SK-N-SH (cell line): ENCODE results near the gene KCNG1. TPM values are rescaled to one million over a fixed set of nuclear protein-coding genes. Genes with fewer than 3 reads are reported as not detected.

ENCODE experiments used
- CTCF ChIA-PET: fragments of 300-600, 350-600 bp; formaldehyde crosslinking; extraction: SDS; loops from one replicate; lab custom pipeline; 2021; lab: Yijun Ruan, JAX
- POLR2A ChIA-PET: fragments of 350-600 bp; sonication (Branson Sonifier 250); formaldehyde crosslinking; extraction: SDS; loops from one replicate; lab custom pipeline; 2020; ENCODE audit warnings: antibody characterized with exemption, inconsistent platforms; lab: Yijun Ruan, JAX
- DNase-seq: peaks from one replicate; pipeline ENCODE4 v3.0.0; 2012
- H2AFZ ChIP-seq: fragments of 200-600 bp; sonication (generic); 2 replicates; pipeline ENCODE4 v1.8.1; 2016; ENCODE audit warnings: antibody characterized with exemption, mild to moderate bottlenecking, low read depth
- H3F3A ChIP-seq: fragments of 200-600 bp; sonication (generic); replicated peaks from 2 replicates; pipeline ENCODE3; 2016; ENCODE audit warnings: antibody characterized with exemption, mild to moderate bottlenecking; ENCODE audit not compliant: insufficient read depth
- H3K27ac ChIP-seq, 2 experiments: fragments of 200-500 bp in 1 of 2; fragments of 200-600 bp in 1 of 2; sonication (Bioruptor generic) in 1 of 2; sonication (generic), shearing (Covaris generic) in 1 of 2; 2 replicates each; pipeline versions ENCODE4 v1.5.1 to v1.6.1; 2014 to 2016; ENCODE audit warnings: low read depth in 2 of 2, inconsistent platforms in 1 of 2, low read length in 1 of 2, mild to moderate bottlenecking in 1 of 2, mixed read lengths in 1 of 2
- H3K27me3 ChIP-seq: fragments of 200-600 bp; sonication (generic), shearing (Covaris generic); 2 replicates; pipeline ENCODE4 v1.6.1; 2016; ENCODE audit warnings: mixed run types; ENCODE audit not compliant: insufficient read depth
- H3K36me3 ChIP-seq, 2 experiments: fragments of 200-500 bp in 1 of 2; fragments of 200-600 bp in 1 of 2; sonication (Bioruptor generic) in 1 of 2; sonication (generic) in 1 of 2; replicated peaks in 1 of 2; 2 replicates each; pipeline versions ENCODE3 to v1.5.1; 2014 to 2016; ENCODE audit warnings: low read length in 1 of 2, mild to moderate bottlenecking in 1 of 2; ENCODE audit not compliant: insufficient read depth in 2 of 2, control insufficient read depth in 1 of 2
- H3K4me1 ChIP-seq, 2 experiments: fragments of 200-500 bp in 1 of 2; fragments of 200-600 bp in 1 of 2; sonication (Bioruptor generic) in 1 of 2; sonication (generic), shearing (Covaris generic) in 1 of 2; 2 replicates each; pipeline versions ENCODE4 v1.5.1 to v1.6.1; 2014 to 2016; ENCODE audit warnings: low read depth in 1 of 2, low read length in 1 of 2, mixed run types in 1 of 2; ENCODE audit not compliant: insufficient read depth in 2 of 2, control insufficient read depth in 1 of 2
- H3K4me2 ChIP-seq: fragments of 200-600 bp; sonication (generic), shearing (Covaris generic); 2 replicates; pipeline ENCODE4 v1.6.1; 2017; ENCODE audit warnings: mixed run types
- H3K4me3 ChIP-seq, 2 experiments: fragments of 200-500 bp in 1 of 2; fragments of 200-600 bp in 1 of 2; sonication (Bioruptor generic) in 1 of 2; sonication (generic), shearing (Covaris generic) in 1 of 2; 2 replicates each; pipeline versions ENCODE4 v1.5.1 to v1.8.1; 2014 to 2016; ENCODE audit warnings: low read depth in 2 of 2, inconsistent platforms in 1 of 2, low read length in 1 of 2, mild to moderate bottlenecking in 1 of 2, mixed read lengths in 1 of 2, moderate library complexity in 1 of 2
- H3K79me2 ChIP-seq: fragments of 200-600 bp; sonication (generic); 2 replicates; pipeline ENCODE4 v1.8.1; 2017; ENCODE audit warnings: mild to moderate bottlenecking; ENCODE audit not compliant: insufficient read depth
- H3K9ac ChIP-seq: fragments of 200-600 bp; sonication (generic); 2 replicates; pipeline ENCODE4 v1.6.1; 2017; ENCODE audit warnings: mixed run types
- H3K9me2 ChIP-seq: fragments of 200-600 bp; sonication (generic); 2 replicates; pipeline ENCODE4 v1.6.1; 2017; ENCODE audit warnings: mixed run types
- H3K9me3 ChIP-seq: fragments of 200-600 bp; sonication (generic); 2 replicates; pipeline ENCODE4 v1.6.1; 2017; ENCODE audit warnings: mixed run types, mild to moderate bottlenecking, moderate library complexity
- H4K20me1 ChIP-seq: fragments of 200-600 bp; sonication (generic); 2 replicates; pipeline ENCODE4 v1.6.1; 2017; ENCODE audit warnings: mild to moderate bottlenecking, mixed run types; ENCODE audit not compliant: insufficient read depth
- CHD2 ChIP-seq: fragments of 150-350 bp; IDR thresholded peaks from 2 replicates; pipeline ENCODE4 v1.6.1; 2018; ENCODE audit warnings: low read length; ENCODE audit not compliant: partially characterized antibody
- ELF1 ChIP-seq: IDR thresholded peaks from 2 replicates; pipeline ENCODE4 v1.4.0; 2012
- FOXJ3 ChIP-seq: sonication (generic); formaldehyde crosslinking; IDR thresholded peaks from 2 replicates; pipeline ENCODE4 v1.5.1; 2020; ENCODE audit warnings: mild to moderate bottlenecking, missing genetic modification reagents
- GABPA ChIP-seq: IDR thresholded peaks from 2 replicates; pipeline ENCODE4 v1.4.0; 2012; ENCODE audit warnings: low read depth, mild to moderate bottlenecking
- GATA2 ChIP-seq: sonication (generic); formaldehyde crosslinking; IDR thresholded peaks from 2 replicates; pipeline ENCODE4 v1.5.0; 2020; ENCODE audit warnings: mild to moderate bottlenecking, missing genetic modification reagents
- IRF3 ChIP-seq: fragments of 150-350 bp; IDR thresholded peaks from 2 replicates; pipeline ENCODE4 v1.6.1; 2016; ENCODE audit warnings: mild to moderate bottlenecking, low read depth, low read length
- MEF2A ChIP-seq: IDR thresholded peaks from 2 replicates; pipeline ENCODE4 v1.4.0; 2012; ENCODE audit warnings: low read depth, borderline replicate concordance
- MXI1 ChIP-seq: IDR thresholded peaks from 2 replicates; pipeline ENCODE4 v1.6.1; 2012; ENCODE audit warnings: mild to moderate bottlenecking, low read depth, low read length, improper control_type of control experiment
- NRF1 ChIP-seq: IDR thresholded peaks from 2 replicates; pipeline ENCODE4 v1.6.1; 2012; ENCODE audit warnings: low read depth, mild to moderate bottlenecking, low read length
- RAD21 ChIP-seq: IDR thresholded peaks from 2 replicates; pipeline ENCODE4 v1.6.1; 2012; ENCODE audit warnings: mild to moderate bottlenecking, low read length
- RFX5 ChIP-seq: IDR thresholded peaks from 2 replicates; pipeline ENCODE4 v1.6.1; 2012; ENCODE audit warnings: mild to moderate bottlenecking, improper control_type of control experiment, low read length
- RXRA ChIP-seq: IDR thresholded peaks from 2 replicates; pipeline ENCODE4 v1.4.0; 2012; ENCODE audit warnings: low read depth, mild to moderate bottlenecking, borderline replicate concordance
- SIN3A ChIP-seq: IDR thresholded peaks from 2 replicates; pipeline ENCODE4 v1.6.1; 2012; ENCODE audit warnings: low read depth, mild to moderate bottlenecking, low read length, moderate library complexity, borderline replicate concordance
- TAF1 ChIP-seq: IDR thresholded peaks from 2 replicates; pipeline ENCODE4 v1.6.1; 2012; ENCODE audit warnings: low read depth, mild to moderate bottlenecking, low read length, moderate library complexity, borderline replicate concordance
- TCF12 ChIP-seq: IDR thresholded peaks from 2 replicates; pipeline ENCODE4 v1.4.0; 2012
- USF2 ChIP-seq: fragments of 150-350 bp; IDR thresholded peaks from 2 replicates; pipeline ENCODE4 v1.6.1; 2017; ENCODE audit warnings: antibody characterized with exemption, low read length, low read depth, borderline replicate concordance
- YY1 ChIP-seq: IDR thresholded peaks from 2 replicates; pipeline ENCODE4 v1.4.0; 2012; ENCODE audit warnings: low read depth, mild to moderate bottlenecking
- ZBTB33 ChIP-seq: IDR thresholded peaks from 2 replicates; pipeline ENCODE4 v1.4.0; 2012; ENCODE audit warnings: low read depth, borderline replicate concordance
- WGBS: methylation state at CpG from one replicate; pipeline ENCODE4 v1.1.6; 2017; ENCODE audit warnings: low lambda C conversion rate; 5-methylcytosine and 5-hydroxymethylcytosine counted together
- polyA plus RNA-seq, 3 experiments: library from polyadenylated mRNA; depleted of rRNA; stranded (reverse); fragments of >200 nt; gene quantifications; 2 replicates each; pipeline ENCODE4 v1.2.3, GENCODE V29; 2012
- TF ChIP-seq, protein P1 (sequence below): fragments of 200-600 bp; sonication (generic); IDR thresholded peaks from 2 replicates; pipeline ENCODE4 v1.6.1; 2017; ENCODE audit warnings: antibody characterized with exemption, mild to moderate bottlenecking, moderate library complexity
- TF ChIP-seq, protein P2 (sequence below): IDR thresholded peaks from 2 replicates; pipeline ENCODE4 v1.6.1; 2012; ENCODE audit warnings: mild to moderate bottlenecking, low read depth, low read length, moderate library complexity

Gene KCNG1
- polyA plus RNA-seq, 1 of the 3 experiments (the other 2 are of a cell fraction) = 13.8 TPM

DNA sequence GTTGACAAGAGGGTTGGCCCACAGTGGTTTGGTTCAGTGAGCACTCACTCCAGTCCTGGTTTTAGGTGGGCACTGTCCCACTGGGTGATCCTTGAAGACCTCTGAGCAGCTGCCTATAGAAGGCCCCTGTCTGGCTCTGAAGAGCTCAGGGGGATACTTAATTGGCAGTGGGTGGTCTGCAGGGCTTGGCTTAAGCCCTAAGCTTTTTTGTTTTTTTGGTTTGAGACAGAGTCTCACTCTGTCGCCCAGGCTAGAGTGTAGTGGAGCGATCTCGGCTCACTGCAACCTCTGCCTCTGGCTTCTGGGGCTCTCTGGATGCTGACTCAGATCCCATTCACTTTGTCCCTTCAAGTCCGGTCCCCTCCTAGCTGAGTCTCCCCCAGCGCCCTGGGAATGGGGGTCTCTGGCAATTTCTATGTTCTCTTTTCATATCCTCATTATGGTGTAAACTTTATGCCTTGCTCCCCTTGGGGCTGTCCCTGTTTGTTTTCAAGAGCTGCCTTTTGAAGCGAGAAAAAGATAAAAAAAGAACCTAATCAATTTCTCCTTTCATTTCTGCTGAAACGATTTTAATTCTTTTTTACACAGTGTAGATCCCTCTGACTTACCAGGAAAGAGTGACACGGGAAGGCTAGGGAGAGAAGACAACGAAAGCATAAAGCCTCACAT lies 12.2 kb upstream of the KCNG1 start (continued):
- TF ChIP-seq IRF3 (no peak), SIN3A (no peak), GATA2 (CRISPR knock-in tag) (no peak), RXRA (no peak), USF2 (no peak), ZBTB33 (no peak), MXI1 (no peak), MEF2A (no peak), YY1 (no peak), GABPA (no peak)
- TF ChIP-seq, protein P1, sequence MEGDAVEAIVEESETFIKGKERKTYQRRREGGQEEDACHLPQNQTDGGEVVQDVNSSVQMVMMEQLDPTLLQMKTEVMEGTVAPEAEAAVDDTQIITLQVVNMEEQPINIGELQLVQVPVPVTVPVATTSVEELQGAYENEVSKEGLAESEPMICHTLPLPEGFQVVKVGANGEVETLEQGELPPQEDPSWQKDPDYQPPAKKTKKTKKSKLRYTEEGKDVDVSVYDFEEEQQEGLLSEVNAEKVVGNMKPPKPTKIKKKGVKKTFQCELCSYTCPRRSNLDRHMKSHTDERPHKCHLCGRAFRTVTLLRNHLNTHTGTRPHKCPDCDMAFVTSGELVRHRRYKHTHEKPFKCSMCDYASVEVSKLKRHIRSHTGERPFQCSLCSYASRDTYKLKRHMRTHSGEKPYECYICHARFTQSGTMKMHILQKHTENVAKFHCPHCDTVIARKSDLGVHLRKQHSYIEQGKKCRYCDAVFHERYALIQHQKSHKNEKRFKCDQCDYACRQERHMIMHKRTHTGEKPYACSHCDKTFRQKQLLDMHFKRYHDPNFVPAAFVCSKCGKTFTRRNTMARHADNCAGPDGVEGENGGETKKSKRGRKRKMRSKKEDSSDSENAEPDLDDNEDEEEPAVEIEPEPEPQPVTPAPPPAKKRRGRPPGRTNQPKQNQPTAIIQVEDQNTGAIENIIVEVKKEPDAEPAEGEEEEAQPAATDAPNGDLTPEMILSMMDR = no peak
- TF ChIP-seq, all 33 proteins: peak for 0

- H3K27me3 ChIP-seq = no peaks in the 10 kb centered on the region; the same call in 1 of the 2 replicates
- H3K27ac ChIP-seq = peak overlapping the region in 1 of 2 experiments; percentile 72; a peak in 2 of 4 replicates
- no peak for TF ChIP-seq ELF1
- no peak for TF ChIP-seq TAF1
- TF ChIP-seq GATA2 (CRISPR knock-in tag) = no peak
- TF ChIP-seq TCF12 = no peak
- no peak for TF ChIP-seq RFX5
- no peak for TF ChIP-seq FOXJ3 (CRISPR knock-in tag)
- TF ChIP-seq, protein P2, sequence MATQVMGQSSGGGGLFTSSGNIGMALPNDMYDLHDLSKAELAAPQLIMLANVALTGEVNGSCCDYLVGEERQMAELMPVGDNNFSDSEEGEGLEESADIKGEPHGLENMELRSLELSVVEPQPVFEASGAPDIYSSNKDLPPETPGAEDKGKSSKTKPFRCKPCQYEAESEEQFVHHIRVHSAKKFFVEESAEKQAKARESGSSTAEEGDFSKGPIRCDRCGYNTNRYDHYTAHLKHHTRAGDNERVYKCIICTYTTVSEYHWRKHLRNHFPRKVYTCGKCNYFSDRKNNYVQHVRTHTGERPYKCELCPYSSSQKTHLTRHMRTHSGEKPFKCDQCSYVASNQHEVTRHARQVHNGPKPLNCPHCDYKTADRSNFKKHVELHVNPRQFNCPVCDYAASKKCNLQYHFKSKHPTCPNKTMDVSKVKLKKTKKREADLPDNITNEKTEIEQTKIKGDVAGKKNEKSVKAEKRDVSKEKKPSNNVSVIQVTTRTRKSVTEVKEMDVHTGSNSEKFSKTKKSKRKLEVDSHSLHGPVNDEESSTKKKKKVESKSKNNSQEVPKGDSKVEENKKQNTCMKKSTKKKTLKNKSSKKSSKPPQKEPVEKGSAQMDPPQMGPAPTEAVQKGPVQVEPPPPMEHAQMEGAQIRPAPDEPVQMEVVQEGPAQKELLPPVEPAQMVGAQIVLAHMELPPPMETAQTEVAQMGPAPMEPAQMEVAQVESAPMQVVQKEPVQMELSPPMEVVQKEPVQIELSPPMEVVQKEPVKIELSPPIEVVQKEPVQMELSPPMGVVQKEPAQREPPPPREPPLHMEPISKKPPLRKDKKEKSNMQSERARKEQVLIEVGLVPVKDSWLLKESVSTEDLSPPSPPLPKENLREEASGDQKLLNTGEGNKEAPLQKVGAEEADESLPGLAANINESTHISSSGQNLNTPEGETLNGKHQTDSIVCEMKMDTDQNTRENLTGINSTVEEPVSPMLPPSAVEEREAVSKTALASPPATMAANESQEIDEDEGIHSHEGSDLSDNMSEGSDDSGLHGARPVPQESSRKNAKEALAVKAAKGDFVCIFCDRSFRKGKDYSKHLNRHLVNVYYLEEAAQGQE = no peak
- no peak for TF ChIP-seq RAD21
- no peak for TF ChIP-seq CHD2
- TF ChIP-seq NRF1 = no peak
Observed at GRCh38 chr20:51034476-51034875, 11.6 kb upstream of the KCNG1 start.

More at GRCh38 chr20:51034476-51034875, 11.6 kb upstream of the KCNG1 start:
- Histone ChIP-seq H3K9ac (peak overlapping the region; percentile 19; the same call in 1 of the 2 replicates), H4K20me1 (no peaks in the 10 kb centered on the region), H3K36me3 (no peaks in the 10 kb centered on the region), H3K79me2 (no peaks in the 10 kb centered on the region), H2AFZ (no peak overlapping the region), H3K4me2 (0 out of 2 replicates have a peak overlapping the region, but pooled peaks have one; percentile 27), H3K9me3 (no peaks in the 10 kb centered on the region), H3K4me3 (no peak overlapping the region), H3F3A (peaks cover 5% of the 10 kb centered on the region), H3K4me1 (peaks cover 0 to 18% of the 10 kb centered on the region in 2 experiments; a peak in 1 of 4 replicates), H3K9me2 (no peaks in the 10 kb centered on the region)
- 86% methylated on average over 2 of the region's 2 CpGs for WGBS
- CTCF ChIA-PET = interaction anchor here (1.4 to 2.0 kb wide), 2 partner anchors 19 to 153 kb away, joined by 3 to 8 read pairs; no protein-coding TSS in a partner anchor
- POLR2A ChIA-PET = no interaction called here
- DNase-seq = no peak
